Measurements from ENCODE around the gene AHRR. TPM values are rescaled to one million over a fixed set of nuclear protein-coding genes. Genes with fewer than 3 reads are reported as not detected.
A peak's percentile ranks its signal among the peaks of the same experiment; 100 is the strongest.

AHRR gene
- total RNA-seq, 1 donor from 2014 or later: 54.9 TPM

- H3K9me3 Mint-ChIP-seq (ENCODE audit: unreplicated experiment): no peaks in the 10 kb centered on the region
- H3K4me3 Mint-ChIP-seq (ENCODE audit: unreplicated experiment): no peak overlapping the region
- TF ChIP-seq CTCF (IDR thresholded peaks at IDR 0.05): no peak
- H3K27me3 Mint-ChIP-seq (ENCODE audit: unreplicated experiment): no peaks in the 10 kb centered on the region
- peak overlapping the region; percentile 97 for H3K27ac Mint-ChIP-seq (ENCODE audit: unreplicated experiment)
- DNase-seq (ENCODE audit: extremely low spot score, unreplicated experiment): peak; percentile 81
- peaks cover 39% of the 10 kb centered on the region for H3K36me3 Mint-ChIP-seq (ENCODE audit: unreplicated experiment)
- H3K4me1 Mint-ChIP-seq (ENCODE audit: unreplicated experiment): peaks cover 66% of the 10 kb centered on the region
Measured at GRCh38 chr5:427415-428087, 106.0 kb downstream of the AHRR start.

- Mint-ChIP-seq H3K36me3 (ENCODE audit: unreplicated experiment) (peaks cover 37% of the 10 kb centered on the region), H3K27me3 (ENCODE audit: unreplicated experiment) (no peaks in the 10 kb centered on the region), H3K4me3 (ENCODE audit: unreplicated experiment) (no peak overlapping the region), H3K4me1 (ENCODE audit: unreplicated experiment) (peaks cover 63% of the 10 kb centered on the region), H3K27ac (ENCODE audit: unreplicated experiment) (peak overlapping the region; percentile 97), H3K9me3 (ENCODE audit: unreplicated experiment) (no peaks in the 10 kb centered on the region)
- peak; percentile 67 for DNase-seq (ENCODE audit: extremely low spot score, unreplicated experiment)
- no peak for TF ChIP-seq CTCF (IDR thresholded peaks at IDR 0.05)
Measured at GRCh38 chr5:428219-428618, 106.7 kb downstream of the AHRR start.

- Mint-ChIP-seq H3K4me3 (ENCODE audit: unreplicated experiment) (no peak overlapping the region), H3K9me3 (ENCODE audit: unreplicated experiment) (no peaks in the 10 kb centered on the region), H3K27ac (ENCODE audit: unreplicated experiment) (peak overlapping the region; percentile 97), H3K27me3 (ENCODE audit: unreplicated experiment) (no peaks in the 10 kb centered on the region), H3K4me1 (ENCODE audit: unreplicated experiment) (peaks cover 59% of the 10 kb centered on the region), H3K36me3 (ENCODE audit: unreplicated experiment) (peaks cover 34% of the 10 kb centered on the region)
- no peak for TF ChIP-seq CTCF (IDR thresholded peaks at IDR 0.05)
- DNase-seq (ENCODE audit: extremely low spot score, unreplicated experiment): peak; percentile 63
Measured at GRCh38 chr5:428754-429452, 107.4 kb downstream of the AHRR start.

- H3K4me3 Mint-ChIP-seq (ENCODE audit: unreplicated experiment): peak overlapping the region; percentile 23
- DNase-seq (ENCODE audit: extremely low spot score, unreplicated experiment): peak; percentile 91
- H3K9me3 Mint-ChIP-seq (ENCODE audit: unreplicated experiment): no peaks in the 10 kb centered on the region
- TF ChIP-seq CTCF (IDR thresholded peaks at IDR 0.05): no peak
- H3K27ac Mint-ChIP-seq (ENCODE audit: unreplicated experiment): peak overlapping the region; percentile 97
- no peaks in the 10 kb centered on the region for H3K27me3 Mint-ChIP-seq (ENCODE audit: unreplicated experiment)
- peaks cover 34% of the 10 kb centered on the region for H3K36me3 Mint-ChIP-seq (ENCODE audit: unreplicated experiment)
- H3K4me1 Mint-ChIP-seq (ENCODE audit: unreplicated experiment): peaks cover 54% of the 10 kb centered on the region
Measured at GRCh38 chr5:429453-430188, 108.1 kb downstream of the AHRR start.

All from osteocyte (in vitro differentiated cells).